CD8-positive, alpha-beta memory T cell (primary cell): ENCODE measurements around the gene SRMS. TPM values are rescaled to one million over a fixed set of nuclear protein-coding genes. Genes with fewer than 3 reads are reported as not detected.
A peak's percentile ranks its signal among the peaks of the same experiment; 100 is the strongest.

Source experiments
- CTCF ChIA-PET: fragments of 350-600 bp; sonication (Branson Sonifier 250); formaldehyde crosslinking; loops from one replicate; lab custom pipeline; 2021; ENCODE audit warnings: antibody characterized with exemption; lab: Charles Lee
- POLR2A ChIA-PET: fragments of 350-600 bp; sonication (Branson Sonifier 250); formaldehyde crosslinking; loops from one replicate; lab custom pipeline; 2021; ENCODE audit warnings: antibody characterized with exemption; lab: Charles Lee
- DNase-seq, 5 donors: peaks; one replicate each; pipeline versions ENCODE4 v3.0.0 to v3.0.0-alpha.2; 2020 to 2022; ENCODE audit warnings: mixed read lengths in 1 of 5
- H3K27ac ChIP-seq: one replicate; pipeline ENCODE4 v1.7.0; 2013; ENCODE audit warnings: low read depth, mild to moderate bottlenecking, low read length, moderate library complexity
- H3K27me3 ChIP-seq: 2 replicates; pipeline ENCODE4 v1.7.0; 2013; ENCODE audit warnings: low read length, mild to moderate bottlenecking; ENCODE audit not compliant: insufficient read depth, poor library complexity, severe bottlenecking
- H3K36me3 ChIP-seq: 2 replicates; pipeline ENCODE4 v1.7.0; 2013; ENCODE audit warnings: mild to moderate bottlenecking, low read length, moderate library complexity; ENCODE audit not compliant: insufficient read depth
- H3K4me1 ChIP-seq: 2 replicates; pipeline ENCODE4 v1.7.0; 2013; ENCODE audit warnings: mild to moderate bottlenecking, low read length, moderate library complexity; ENCODE audit not compliant: insufficient read depth
- H3K4me3 ChIP-seq: 2 replicates; pipeline ENCODE4 v1.7.0; 2013; ENCODE audit warnings: mild to moderate bottlenecking, low read length
- H3K9me3 ChIP-seq: 2 replicates; pipeline ENCODE4 v1.7.0; 2013; ENCODE audit warnings: mild to moderate bottlenecking, low read length
- H3K27ac Mint-ChIP-seq, 8 donors: one replicate each; pipeline ENCODE4 v1.8.0; 2020 to 2021; ENCODE audit warnings: mixed read lengths in 8 of 8, mild to moderate bottlenecking in 6 of 8, inconsistent platforms in 3 of 8, moderate library complexity in 3 of 8
- H3K27me3 Mint-ChIP-seq, 2 donors: one replicate each; pipeline ENCODE4 v1.8.0; 2020 to 2021; ENCODE audit warnings: mixed read lengths in 2 of 2, mild to moderate bottlenecking in 1 of 2, moderate library complexity in 1 of 2
- H3K36me3 Mint-ChIP-seq, 3 donors: one replicate each; pipeline ENCODE4 v1.8.0; 2020 to 2021; ENCODE audit warnings: mixed read lengths in 3 of 3, inconsistent platforms in 1 of 3, mild to moderate bottlenecking in 1 of 3
- H3K4me1 Mint-ChIP-seq, 3 donors: one replicate each; pipeline ENCODE4 v1.8.0; 2020 to 2021; ENCODE audit warnings: mixed read lengths in 3 of 3, inconsistent platforms in 1 of 3, mild to moderate bottlenecking in 1 of 3
- H3K4me3 Mint-ChIP-seq, 7 donors: one replicate each; pipeline ENCODE4 v1.8.0; 2020 to 2021; ENCODE audit warnings: mixed read lengths in 7 of 7, mild to moderate bottlenecking in 6 of 7, moderate library complexity in 4 of 7, inconsistent platforms in 2 of 7
- H3K9me3 Mint-ChIP-seq, 5 donors: one replicate each; pipeline ENCODE4 v1.8.0; 2020 to 2022; ENCODE audit warnings: mixed read lengths in 5 of 5, mild to moderate bottlenecking in 3 of 5, moderate library complexity in 2 of 5, inconsistent platforms in 1 of 5
- polyA plus RNA-seq: library from polyadenylated mRNA; unstranded; fragments of 300-500 nt; fragmentation: Illumina TruSeq; gene quantifications from one replicate; pipeline ENCODE4 v1.2.3, GENCODE V29; 2021
- total RNA-seq, 2 experiments: library from RNA; stranded (reverse); gene quantifications; one replicate each; pipeline ENCODE4 v1.2.3, GENCODE V29; 2021

The SRMS gene
- total and polyA plus RNA-seq, 3 experiments from 2014 or later: not detected

- no peaks in the 10 kb centered on the region for H3K36me3 Mint-ChIP-seq
- H3K4me3 Mint-ChIP-seq: no peak overlapping the region
- ChIA-PET POLR2A (no interaction called here), CTCF (no interaction called here)
- no peak overlapping the region for H3K27ac Mint-ChIP-seq
- H3K9me3 Mint-ChIP-seq: peaks cover 0 to 4% (median 0%) of the 10 kb centered on the region in 5 donors
- no peaks in the 10 kb centered on the region for H3K36me3 ChIP-seq
- DNase-seq: no peak
- peaks cover 12 to 23% (median 14%) of the 10 kb centered on the region in 3 donors for H3K4me1 Mint-ChIP-seq
- no peaks in the 10 kb centered on the region for H3K9me3 ChIP-seq
- H3K27me3 Mint-ChIP-seq: peaks cover 10 to 13% of the 10 kb centered on the region in 2 donors
- H3K4me3 ChIP-seq: no peak overlapping the region
- peaks cover 16% of the 10 kb centered on the region for H3K4me1 ChIP-seq
- H3K27me3 ChIP-seq: no peaks in the 10 kb centered on the region
- no peak overlapping the region for H3K27ac ChIP-seq
Measured at GRCh38 chr20:63549019-63549418, 1.5 kb upstream of the SRMS start.

GRCh38 chr20:63548542-63548941, 993 bp upstream of the SRMS start:
- Mint-ChIP-seq H3K36me3 (peaks cover 0 to 2% (median 0%) of the 10 kb centered on the region in 3 donors), H3K4me3 (no peak overlapping the region), H3K4me1 (peaks cover 12 to 23% (median 14%) of the 10 kb centered on the region in 3 donors), H3K27ac (no peak overlapping the region), H3K9me3 (peaks cover 0 to 4% (median 0%) of the 10 kb centered on the region in 5 donors), H3K27me3 (peaks cover 10 to 13% of the 10 kb centered on the region in 2 donors)
- ChIA-PET CTCF (interaction anchor here (1.0 kb wide), 1 partner anchor 11 kb away, joined by 3 read pairs; no protein-coding TSS in a partner anchor), POLR2A (no interaction called here)
- no peaks in the 10 kb centered on the region for H3K36me3 ChIP-seq
- H3K4me3 ChIP-seq: no peak overlapping the region
- H3K27me3 ChIP-seq: no peaks in the 10 kb centered on the region
- no peak overlapping the region for H3K27ac ChIP-seq
- H3K4me1 ChIP-seq: peaks cover 16% of the 10 kb centered on the region
- H3K9me3 ChIP-seq: no peaks in the 10 kb centered on the region
- DNase-seq: no peak

GRCh38 chr20:63546956-63547724, 409 bp downstream of the SRMS start:
- Mint-ChIP-seq H3K4me3 (peak overlapping the region in 1 of 7 donors; percentile 36), H3K9me3 (peaks cover 0 to 4% (median 0%) of the 10 kb centered on the region in 5 donors), H3K4me1 (peaks cover 3 to 10% (median 4%) of the 10 kb centered on the region in 3 donors), H3K27ac (no peak overlapping the region), H3K27me3 (peaks cover 8 to 13% of the 10 kb centered on the region in 2 donors), H3K36me3 (peaks cover 0 to 2% (median 0%) of the 10 kb centered on the region in 3 donors)
- ChIA-PET POLR2A (no interaction called here), CTCF (interaction anchor here (1.0 to 1.2 kb wide), 2 partner anchors 9 to 10 kb away, joined by 3 to 5 read pairs; partner anchors contain the start of gene PTK6)
- DNase-seq: no peak
- no peak overlapping the region for H3K27ac ChIP-seq
- H3K27me3 ChIP-seq: no peaks in the 10 kb centered on the region
- no peak overlapping the region for H3K4me3 ChIP-seq
- no peaks in the 10 kb centered on the region for H3K9me3 ChIP-seq
- H3K4me1 ChIP-seq: peaks cover 4% of the 10 kb centered on the region
- no peaks in the 10 kb centered on the region for H3K36me3 ChIP-seq

- H3K9me3 ChIP-seq: no peaks in the 10 kb centered on the region
- peaks cover 0 to 4% (median 0%) of the 10 kb centered on the region in 5 donors for H3K9me3 Mint-ChIP-seq
- H3K36me3 ChIP-seq: no peaks in the 10 kb centered on the region
- H3K4me3 Mint-ChIP-seq: no peak overlapping the region
- CTCF ChIA-PET: interaction anchor here (1.2 kb wide), 1 partner anchor 9 kb away, joined by 5 read pairs; the partner anchor contains the start of gene PTK6
- no peak for DNase-seq
- H3K27ac Mint-ChIP-seq: no peak overlapping the region
- H3K27me3 Mint-ChIP-seq: peaks cover 8 to 13% of the 10 kb centered on the region in 2 donors
- no peaks in the 10 kb centered on the region for H3K4me1 ChIP-seq
- peaks cover 3 to 9% (median 4%) of the 10 kb centered on the region in 3 donors for H3K4me1 Mint-ChIP-seq
- POLR2A ChIA-PET: no interaction called here
- no peaks in the 10 kb centered on the region for H3K27me3 ChIP-seq
- H3K36me3 Mint-ChIP-seq: peaks cover 0 to 2% (median 0%) of the 10 kb centered on the region in 3 donors
- no peak overlapping the region for H3K27ac ChIP-seq
- H3K4me3 ChIP-seq: no peak overlapping the region
Measured at GRCh38 chr20:63546256-63546955, 1.1 kb downstream of the SRMS start.

- peaks cover 0 to 4% (median 0%) of the 10 kb centered on the region in 5 donors for H3K9me3 Mint-ChIP-seq
- Histone ChIP-seq H3K9me3 (no peaks in the 10 kb centered on the region), H3K36me3 (no peaks in the 10 kb centered on the region), H3K4me3 (no peak overlapping the region), H3K27me3 (no peaks in the 10 kb centered on the region), H3K4me1 (no peaks in the 10 kb centered on the region), H3K27ac (no peak overlapping the region)
- peaks cover 8% of the 10 kb centered on the region in 2 donors for H3K27me3 Mint-ChIP-seq
- no peak overlapping the region for H3K27ac Mint-ChIP-seq
- no peak for DNase-seq
- POLR2A ChIA-PET: no interaction called here
- peaks cover 0 to 2% (median 0%) of the 10 kb centered on the region in 3 donors for H3K36me3 Mint-ChIP-seq
- CTCF ChIA-PET: interaction anchor here (1.2 kb wide), 1 partner anchor 9 kb away, joined by 5 read pairs; the partner anchor contains the start of gene PTK6
- H3K4me1 Mint-ChIP-seq: peaks cover 0 to 4% (median under 1%) of the 10 kb centered on the region in 3 donors
- H3K4me3 Mint-ChIP-seq: no peak overlapping the region
Measured at GRCh38 chr20:63545814-63546213, 1.7 kb downstream of the SRMS start.

- peaks cover 0 to 4% (median 0%) of the 10 kb centered on the region in 3 donors for H3K4me1 Mint-ChIP-seq
- ChIA-PET POLR2A (no interaction called here), CTCF (no interaction called here)
- no peaks in the 10 kb centered on the region for H3K4me1 ChIP-seq
- no peak overlapping the region for H3K4me3 ChIP-seq
- no peak overlapping the region for H3K27ac Mint-ChIP-seq
- peaks cover 6 to 7% of the 10 kb centered on the region in 2 donors for H3K27me3 Mint-ChIP-seq
- H3K36me3 ChIP-seq: no peaks in the 10 kb centered on the region
- H3K36me3 Mint-ChIP-seq: peaks cover 0 to 2% (median 0%) of the 10 kb centered on the region in 3 donors
- H3K9me3 Mint-ChIP-seq: peaks cover 0 to 4% (median 0%) of the 10 kb centered on the region in 5 donors
- DNase-seq: no peak
- no peak overlapping the region for H3K27ac ChIP-seq
- H3K9me3 ChIP-seq: no peaks in the 10 kb centered on the region
- H3K27me3 ChIP-seq: no peaks in the 10 kb centered on the region
- no peak overlapping the region for H3K4me3 Mint-ChIP-seq
Measured at GRCh38 chr20:63544958-63545516, 2.5 kb downstream of the SRMS start.

- H3K27ac Mint-ChIP-seq: no peak overlapping the region
- H3K36me3 Mint-ChIP-seq: peaks cover 0 to 2% (median 0%) of the 10 kb centered on the region in 3 donors
- H3K27me3 ChIP-seq: no peaks in the 10 kb centered on the region
- no peak overlapping the region for H3K27ac ChIP-seq
- peaks cover 0 to 4% (median 0%) of the 10 kb centered on the region in 5 donors for H3K9me3 Mint-ChIP-seq
- no peak overlapping the region for H3K4me3 Mint-ChIP-seq
- H3K4me3 ChIP-seq: no peak overlapping the region
- ChIA-PET POLR2A (no interaction called here), CTCF (interaction anchor here (1.5 kb wide), 1 partner anchor 107 kb away, joined by 3 read pairs; no protein-coding TSS in a partner anchor)
- H3K4me1 Mint-ChIP-seq: peaks cover 0 to 2% (median 0%) of the 10 kb centered on the region in 3 donors
- H3K4me1 ChIP-seq: no peaks in the 10 kb centered on the region
- no peaks in the 10 kb centered on the region for H3K9me3 ChIP-seq
- no peaks in the 10 kb centered on the region for H3K36me3 ChIP-seq
- H3K27me3 Mint-ChIP-seq: peaks cover 3 to 4% of the 10 kb centered on the region in 2 donors
- no peak for DNase-seq
Measured at GRCh38 chr20:63544241-63544957, 3.1 kb downstream of the SRMS start.
